CD4-positive, alpha-beta T cell (primary cell): ENCODE measurements around the gene SERPINB6. TPM values are rescaled to one million over a fixed set of nuclear protein-coding genes. Genes with fewer than 3 reads are reported as not detected.

Experiments used
- ATAC-seq: fragments of 200-7000 bp; cut with Tn5 transposase; one replicate; pipeline ENCODE4 v1.10.0; 2022; ENCODE audit warnings: mild to moderate bottlenecking; ENCODE audit not compliant: poor library complexity
- CTCF ChIA-PET: fragments of 350-600 bp; sonication (Branson Sonifier 250); formaldehyde crosslinking; loops from one replicate; lab custom pipeline; 2021; ENCODE audit warnings: antibody characterized with exemption, inconsistent platforms; lab: Charles Lee
- POLR2A ChIA-PET: fragments of 350-600 bp; sonication (Branson Sonifier 250); formaldehyde crosslinking; loops from one replicate; lab custom pipeline; 2021; ENCODE audit warnings: antibody characterized with exemption, inconsistent platforms; lab: Charles Lee
- DNase-seq, 14 experiments: peaks; one replicate each; pipeline ENCODE4 v3.0.0-alpha.2; 2013 to 2020; ENCODE audit warnings: mixed read lengths in 2 of 14
- H3K27ac ChIP-seq, 2 donors: one replicate each; pipeline versions ENCODE4 v1.5.1 to v1.7.0; 2013; ENCODE audit warnings: low read length in 2 of 2, low read depth in 1 of 2, mild to moderate bottlenecking in 1 of 2
- H3K27me3 ChIP-seq, 2 experiments: 1 replicate in 1 of 2; 2 replicates in 1 of 2; pipeline versions ENCODE4 v1.6.1 to v1.7.0; 2013; ENCODE audit warnings: low read length in 2 of 2, control low read depth in 1 of 2, mild to moderate bottlenecking in 1 of 2, moderate library complexity in 1 of 2; ENCODE audit not compliant: insufficient read depth in 2 of 2, control insufficient read depth in 1 of 2
- H3K36me3 ChIP-seq: one replicate; pipeline ENCODE4 v1.6.1; 2013; ENCODE audit warnings: low read length, control low read depth; ENCODE audit not compliant: insufficient read depth
- H3K4me1 ChIP-seq: one replicate; pipeline ENCODE4 v1.6.1; 2013; ENCODE audit warnings: low read length, control low read depth; ENCODE audit not compliant: insufficient read depth
- H3K4me3 ChIP-seq: one replicate; pipeline ENCODE4 v1.5.1; 2013; ENCODE audit warnings: mild to moderate bottlenecking, low read length, moderate library complexity
- H3K9me3 ChIP-seq, 2 experiments: 1 replicate in 1 of 2; 2 replicates in 1 of 2; pipeline versions ENCODE4 v1.6.1 to v1.7.0; 2013; ENCODE audit warnings: low read length in 2 of 2, mild to moderate bottlenecking in 2 of 2, control low read depth in 1 of 2, moderate library complexity in 1 of 2; ENCODE audit not compliant: control insufficient read depth in 1 of 2, insufficient read depth in 1 of 2
- H3K27ac Mint-ChIP-seq: one replicate; pipeline ENCODE4 v1.8.0; 2020; ENCODE audit warnings: mixed read lengths
- H3K27me3 Mint-ChIP-seq: one replicate; pipeline ENCODE4 v1.8.0; 2021; ENCODE audit warnings: mixed read lengths
- H3K36me3 Mint-ChIP-seq: one replicate; pipeline ENCODE4 v1.8.0; 2021; ENCODE audit warnings: low read depth, mixed read lengths
- H3K4me1 Mint-ChIP-seq: one replicate; pipeline ENCODE4 v1.8.0; 2021; ENCODE audit warnings: low read depth, mixed read lengths
- H3K4me3 Mint-ChIP-seq: one replicate; pipeline ENCODE4 v1.8.0; 2020; ENCODE audit warnings: mild to moderate bottlenecking, mixed read lengths
- H3K9me3 Mint-ChIP-seq: one replicate; pipeline ENCODE4 v1.8.0; 2020; ENCODE audit warnings: mixed read lengths
- intact Hi-C, 2 experiments: fragments of 100-400 bp; cut with DNase I in 1 of 2; cut with micrococcal nuclease in 1 of 2; formaldehyde crosslinking; loops; one replicate each; pipeline versions ENCODE4 v1.15.1 to v1.9.0; 2023 to 2025; cut with DNase I, micrococcal nuclease
- total RNA-seq, 174 experiments: library from RNA in 2 of 174; stranded (reverse) in 2 of 174; gene quantifications; one replicate each; pipeline ENCODE4 v1.2.3 and lab custom pipeline; 2021 to 2026
- TF ChIP-seq, protein P1 (sequence below): fragments of 200-600 bp; IDR thresholded peaks from one replicate; pipeline ENCODE4 v1.8.0; 2022; ENCODE audit warnings: antibody characterized with exemption, mild to moderate bottlenecking

Gene SERPINB6
- total RNA-seq, 2 experiments from 2014 or later: 11.0 to 11.9 TPM

DNA sequence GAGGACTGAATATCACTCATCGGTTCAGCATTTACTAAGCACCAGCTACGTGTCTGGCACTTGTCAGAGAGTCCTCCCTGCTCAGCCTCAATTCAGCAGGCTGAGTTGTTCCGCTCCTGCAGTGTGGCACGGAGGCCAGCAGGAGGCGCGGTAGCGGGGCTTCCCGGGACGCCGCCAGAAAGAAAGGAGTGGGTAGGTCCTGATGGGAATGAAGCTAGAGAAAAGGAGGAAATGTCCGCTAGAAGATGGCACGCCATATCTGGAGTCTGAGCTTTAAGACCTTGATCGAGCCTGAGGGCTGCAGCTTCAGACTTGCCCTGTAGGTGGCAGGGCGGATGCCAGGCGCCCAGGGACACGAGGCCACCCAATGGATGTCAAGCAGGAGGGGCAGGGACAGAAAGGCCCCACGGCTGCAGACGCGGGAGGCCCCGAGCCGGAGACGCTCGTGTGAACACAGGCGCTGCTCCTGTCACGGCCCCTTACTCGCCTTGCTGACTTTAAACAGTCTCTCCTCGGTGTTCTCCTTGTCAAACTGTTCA lies 18.7 kb downstream of the SERPINB6 start:
- Mint-ChIP-seq H3K27me3 (no peaks in the 10 kb centered on the region), H3K4me3 (peak overlapping the region; percentile 60), H3K27ac (no peak overlapping the region), H3K9me3 (no peaks in the 10 kb centered on the region), H3K36me3 (no peaks in the 10 kb centered on the region), H3K4me1 (no peaks in the 10 kb centered on the region)
- Histone ChIP-seq H3K27me3 (no peaks in the 10 kb centered on the region), H3K36me3 (peaks cover 21% of the 10 kb centered on the region), H3K4me3 (peak overlapping the region; percentile 26), H3K4me1 (peaks cover 10% of the 10 kb centered on the region), H3K27ac (no peak overlapping the region), H3K9me3 (peaks cover 0 to 7% of the 10 kb centered on the region in 2 experiments)
- ChIA-PET POLR2A (interaction anchor here (1.2 to 3.6 kb wide), 4 partner anchors 8 to 37 kb away, joined by 3 to 31 read pairs (median 7); no protein-coding TSS in a partner anchor), CTCF (interaction anchor here (0.6 to 1.6 kb wide), 6 partner anchors 11 to 111 kb away, joined by 3 to 9 read pairs (median 4); partner anchors contain the start of gene SERPINB1)
- TF ChIP-seq, protein P1, sequence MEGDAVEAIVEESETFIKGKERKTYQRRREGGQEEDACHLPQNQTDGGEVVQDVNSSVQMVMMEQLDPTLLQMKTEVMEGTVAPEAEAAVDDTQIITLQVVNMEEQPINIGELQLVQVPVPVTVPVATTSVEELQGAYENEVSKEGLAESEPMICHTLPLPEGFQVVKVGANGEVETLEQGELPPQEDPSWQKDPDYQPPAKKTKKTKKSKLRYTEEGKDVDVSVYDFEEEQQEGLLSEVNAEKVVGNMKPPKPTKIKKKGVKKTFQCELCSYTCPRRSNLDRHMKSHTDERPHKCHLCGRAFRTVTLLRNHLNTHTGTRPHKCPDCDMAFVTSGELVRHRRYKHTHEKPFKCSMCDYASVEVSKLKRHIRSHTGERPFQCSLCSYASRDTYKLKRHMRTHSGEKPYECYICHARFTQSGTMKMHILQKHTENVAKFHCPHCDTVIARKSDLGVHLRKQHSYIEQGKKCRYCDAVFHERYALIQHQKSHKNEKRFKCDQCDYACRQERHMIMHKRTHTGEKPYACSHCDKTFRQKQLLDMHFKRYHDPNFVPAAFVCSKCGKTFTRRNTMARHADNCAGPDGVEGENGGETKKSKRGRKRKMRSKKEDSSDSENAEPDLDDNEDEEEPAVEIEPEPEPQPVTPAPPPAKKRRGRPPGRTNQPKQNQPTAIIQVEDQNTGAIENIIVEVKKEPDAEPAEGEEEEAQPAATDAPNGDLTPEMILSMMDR: peak; percentile 93
- DNase-seq (peak; percentile 20 to 88 (median 47)), ATAC-seq (peak; percentile 93)
- intact Hi-C loops: loop anchor here (1.0 to 5.0 kb wide), 2 partner anchors 35 to 37 kb away; no protein-coding TSS in a partner anchor

DNA sequence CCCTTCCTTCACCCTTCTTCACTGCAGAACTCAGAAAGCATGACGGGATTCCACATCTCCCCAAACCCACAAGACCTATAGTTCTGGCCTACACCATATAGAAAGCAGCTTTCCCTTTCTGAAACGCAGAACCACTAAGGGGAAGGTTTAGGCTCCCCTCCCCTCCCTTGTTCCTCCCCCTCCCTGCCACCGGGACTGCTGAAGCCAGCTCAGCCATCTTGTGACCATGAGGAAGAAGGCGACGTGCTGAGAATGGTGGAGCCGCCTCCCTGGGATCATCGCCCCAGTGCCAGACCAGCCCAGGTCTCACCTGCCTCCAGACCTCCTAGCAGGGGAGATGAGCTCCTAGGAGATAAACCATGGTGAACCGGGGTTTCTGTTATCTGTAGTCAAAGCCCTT lies 19.6 kb downstream of the SERPINB6 start:
- H3K27ac Mint-ChIP-seq: no peak overlapping the region
- intact Hi-C loops: loop anchor here (1.0 to 5.0 kb wide), 2 partner anchors 36 to 38 kb away; no protein-coding TSS in a partner anchor
- H3K27ac ChIP-seq: no peak overlapping the region
- peaks cover 16% of the 10 kb centered on the region for H3K36me3 ChIP-seq
- no peaks in the 10 kb centered on the region for H3K36me3 Mint-ChIP-seq
- no peak overlapping the region for H3K4me3 ChIP-seq
- DNase-seq (peak in 3 of 14 experiments; percentile 23 to 58 (median 57)), ATAC-seq (no peak)
- no peaks in the 10 kb centered on the region for H3K27me3 ChIP-seq
- H3K9me3 ChIP-seq: peaks cover 0 to 7% of the 10 kb centered on the region in 2 experiments
- ChIA-PET POLR2A (interaction anchor here (0.8 to 3.6 kb wide), 5 partner anchors 9 to 38 kb away, joined by 3 to 31 read pairs (median 7); no protein-coding TSS in a partner anchor), CTCF (interaction anchor here (1.0 to 1.6 kb wide), 3 partner anchors 36 to 110 kb away, joined by 4 to 9 read pairs (median 5); partner anchors contain the start of gene SERPINB1)
- no peak overlapping the region for H3K4me3 Mint-ChIP-seq
- H3K27me3 Mint-ChIP-seq: no peaks in the 10 kb centered on the region
- TF ChIP-seq, protein P1: no peak
- H3K4me1 Mint-ChIP-seq: no peaks in the 10 kb centered on the region
- peaks cover 10% of the 10 kb centered on the region for H3K4me1 ChIP-seq
- H3K9me3 Mint-ChIP-seq: no peaks in the 10 kb centered on the region

DNA sequence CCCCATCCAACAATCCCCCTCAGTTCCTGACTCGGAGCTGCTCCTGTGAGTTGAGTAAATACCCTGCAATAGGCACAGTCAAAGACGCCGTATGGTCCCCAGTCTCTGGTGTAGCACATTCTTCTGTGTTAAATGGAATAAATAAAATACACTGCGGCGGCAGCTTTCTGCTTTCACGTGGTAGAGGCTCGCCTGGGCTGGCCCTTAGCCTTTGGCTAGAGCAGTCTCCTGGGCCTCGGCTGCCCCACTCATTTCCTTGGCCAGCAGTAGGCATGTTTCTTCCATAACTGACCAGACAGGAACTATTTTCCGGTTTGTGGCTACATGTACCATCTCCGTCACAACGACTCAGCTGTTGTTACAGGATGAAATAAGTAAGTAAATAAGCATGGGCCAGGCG lies 20.7 kb downstream of the SERPINB6 start:
- H3K27ac ChIP-seq: no peak overlapping the region
- POLR2A ChIA-PET: interaction anchor here (1.4 kb wide), 1 partner anchor 21 kb away, joined by 3 read pairs; the partner anchor contains the start of gene SERPINB6

More for the DNA sequence above, 20.7 kb downstream of the SERPINB6 start:
- Mint-ChIP-seq H3K36me3 (no peaks in the 10 kb centered on the region), H3K27me3 (no peaks in the 10 kb centered on the region), H3K27ac (no peak overlapping the region), H3K9me3 (no peaks in the 10 kb centered on the region), H3K4me1 (no peaks in the 10 kb centered on the region), H3K4me3 (no peak overlapping the region)
- ATAC-seq: no peak
- H3K4me1 ChIP-seq: peaks cover 10% of the 10 kb centered on the region
- CTCF ChIA-PET: no interaction called here
- H3K4me3 ChIP-seq: no peak overlapping the region
- intact Hi-C loops: loop anchor here in 1 of 2 experiments (5.0 kb wide), 1 partner anchor 37 kb away; no protein-coding TSS in a partner anchor
- H3K9me3 ChIP-seq: peaks cover 0 to 7% of the 10 kb centered on the region in 2 experiments
- no peak for DNase-seq
- H3K27me3 ChIP-seq: no peaks in the 10 kb centered on the region
- TF ChIP-seq, protein P1: no peak
- peaks cover 16% of the 10 kb centered on the region for H3K36me3 ChIP-seq
